HEK293 (cell line): ENCODE results near the gene ALS2CL.

Experiments used
- CTCF ChIA-PET: fragments of 350-600 bp; formaldehyde crosslinking; extraction: SDS; loops from one replicate; lab custom pipeline; 2021; ENCODE audit warnings: antibody characterized with exemption; lab: Yijun Ruan, JAX
- POLR2A ChIA-PET: fragments of 300-600 bp; formaldehyde crosslinking; extraction: SDS; loops from one replicate; lab custom pipeline; 2020; ENCODE audit warnings: antibody characterized with exemption, inconsistent platforms; lab: Yijun Ruan, JAX
- H3K27ac ChIP-seq: fragments of 200-500 bp; sonication (Bioruptor generic); 2 replicates; pipeline ENCODE4 v1.5.1; 2014; ENCODE audit warnings: low read depth, low read length, control low read depth, inconsistent platforms; ENCODE audit errors: extremely low read depth
- H3K36me3 ChIP-seq, 2 experiments: fragments of 200-500 bp in 1 of 2; sonication (Bioruptor generic) in 1 of 2; 1 replicate in 1 of 2; 2 replicates in 1 of 2; pipeline ENCODE4 v1.5.1; 2014 to 2017; ENCODE audit warnings: inconsistent platforms in 2 of 2, low read length in 2 of 2; ENCODE audit not compliant: control insufficient read depth in 2 of 2, insufficient read depth in 1 of 2
- H3K4me1 ChIP-seq: fragments of 200-500 bp; sonication (Bioruptor generic); 2 replicates; pipeline ENCODE4 v1.5.1; 2014; ENCODE audit warnings: mild to moderate bottlenecking, low read length, inconsistent platforms; ENCODE audit not compliant: control insufficient read depth, insufficient read depth
- H3K4me3 ChIP-seq: 2 replicates; pipeline ENCODE4 v1.5.1; 2011; ENCODE audit warnings: low read depth, mild to moderate bottlenecking, control low read depth, low read length, moderate library complexity
- H3K9me3 ChIP-seq: fragments of 200-500 bp; sonication (Bioruptor generic); 2 replicates; pipeline ENCODE4 v1.5.1; 2014; ENCODE audit warnings: low read depth, low read length, inconsistent platforms; ENCODE audit not compliant: control insufficient read depth, insufficient read depth
- BCL11A ChIP-seq: fragments of 450-650 bp; formaldehyde crosslinking; IDR thresholded peaks from 2 replicates; pipeline ENCODE4 v1.5.1; 2016; ENCODE audit warnings: low read depth, missing biosample characterization, missing genetic modification characterization
- SCRT1 ChIP-seq: fragments of 450-650 bp; formaldehyde crosslinking; IDR thresholded peaks from 2 replicates; pipeline ENCODE4 v1.5.1; 2016; ENCODE audit warnings: missing biosample characterization, missing genetic modification characterization, borderline replicate concordance
- TRIM28 ChIP-seq: IDR thresholded peaks from 2 replicates; pipeline ENCODE4 v1.6.1; 2011; ENCODE audit warnings: low read length, control low read depth, borderline replicate concordance
- ZBTB20 ChIP-seq: fragments of 450-650 bp; formaldehyde crosslinking; IDR thresholded peaks from 2 replicates; pipeline ENCODE4 v1.5.1; 2016; ENCODE audit warnings: missing biosample characterization, missing genetic modification characterization
- ZNF138 ChIP-seq: fragments of 450-650 bp; formaldehyde crosslinking; IDR thresholded peaks from 2 replicates; pipeline ENCODE4 v1.5.1; 2016; ENCODE audit warnings: missing biosample characterization, missing genetic modification characterization, borderline replicate concordance
- ZNF16 ChIP-seq: fragments of 450-650 bp; formaldehyde crosslinking; IDR thresholded peaks from 2 replicates; pipeline ENCODE4 v1.5.1; 2016; ENCODE audit warnings: low read depth, missing biosample characterization, missing genetic modification characterization
- ZNF169 ChIP-seq: fragments of 450-650 bp; formaldehyde crosslinking; IDR thresholded peaks from 2 replicates; pipeline ENCODE4 v1.5.1; 2016; ENCODE audit warnings: missing biosample characterization, missing genetic modification characterization
- ZNF223 ChIP-seq: fragments of 450-650 bp; formaldehyde crosslinking; IDR thresholded peaks from 2 replicates; pipeline ENCODE4 v1.5.1; 2016; ENCODE audit warnings: missing biosample characterization, missing genetic modification characterization
- ZNF341 ChIP-seq: fragments of 450-650 bp; formaldehyde crosslinking; IDR thresholded peaks from 2 replicates; pipeline ENCODE4; 2016; ENCODE audit warnings: low read depth, missing biosample characterization, missing genetic modification characterization
- ZNF501 ChIP-seq: fragments of 450-650 bp; formaldehyde crosslinking; IDR thresholded peaks from 2 replicates; pipeline ENCODE4 v1.5.1; 2016; ENCODE audit warnings: missing biosample characterization, missing genetic modification characterization
- ZNF514 ChIP-seq: fragments of 450-650 bp; formaldehyde crosslinking; IDR thresholded peaks from 2 replicates; pipeline ENCODE4 v1.5.1; 2016; ENCODE audit warnings: missing biosample characterization, missing genetic modification characterization
- ZNF549 ChIP-seq: fragments of 450-650 bp; IDR thresholded peaks from 2 replicates; pipeline ENCODE4 v1.5.1; 2018; ENCODE audit warnings: missing biosample characterization, missing genetic modification characterization, mild to moderate bottlenecking, inconsistent platforms, moderate library complexity
- ZNF629 ChIP-seq: fragments of 450-650 bp; formaldehyde crosslinking; IDR thresholded peaks from 2 replicates; pipeline ENCODE4 v1.5.1; 2017; ENCODE audit warnings: missing biosample characterization, missing genetic modification characterization
- ZNF701 ChIP-seq: fragments of 450-650 bp; formaldehyde crosslinking; IDR thresholded peaks from 2 replicates; pipeline ENCODE4 v1.5.1; 2016; ENCODE audit warnings: missing biosample characterization, missing genetic modification characterization
- ZNF768 ChIP-seq: fragments of 450-650 bp; formaldehyde crosslinking; IDR thresholded peaks from 2 replicates; pipeline ENCODE4 v1.5.1; 2018; ENCODE audit warnings: missing biosample characterization, mild to moderate bottlenecking, missing genetic modification characterization
- ZNF792 ChIP-seq: fragments of 450-650 bp; formaldehyde crosslinking; IDR thresholded peaks from 2 replicates; pipeline ENCODE4 v1.5.1; 2016; ENCODE audit warnings: missing biosample characterization, missing genetic modification characterization
- TF ChIP-seq, protein P1 (sequence below): fragments of 450-650 bp; formaldehyde crosslinking; IDR thresholded peaks from 2 replicates; pipeline ENCODE4 v1.5.1; 2016; ENCODE audit warnings: missing biosample characterization, missing genetic modification characterization, low read depth
- TF ChIP-seq, protein P2 (sequence below): fragments of 450-650 bp; formaldehyde crosslinking; IDR thresholded peaks from 2 replicates; pipeline ENCODE4 v1.5.1; 2016; ENCODE audit warnings: missing biosample characterization, missing genetic modification characterization
- TF ChIP-seq, protein P3 (sequence below): fragments of 450-650 bp; formaldehyde crosslinking; IDR thresholded peaks from 2 replicates; pipeline ENCODE4 v1.5.1; 2016; ENCODE audit warnings: missing biosample characterization, missing genetic modification characterization
- TF ChIP-seq, protein P4 (sequence below): fragments of 450-650 bp; formaldehyde crosslinking; IDR thresholded peaks from 2 replicates; pipeline ENCODE4; 2016; ENCODE audit warnings: missing biosample characterization, missing genetic modification characterization
- TF ChIP-seq, protein P5 (sequence below): fragments of 450-650 bp; formaldehyde crosslinking; IDR thresholded peaks from 2 replicates; pipeline ENCODE4 v1.5.1; 2017; ENCODE audit warnings: missing biosample characterization, mild to moderate bottlenecking, missing genetic modification characterization, moderate library complexity
- TF ChIP-seq, protein P6 (sequence below): fragments of 450-650 bp; formaldehyde crosslinking; IDR thresholded peaks from 2 replicates; pipeline ENCODE4 v1.5.1; 2016; ENCODE audit warnings: missing biosample characterization, missing genetic modification characterization
- TF ChIP-seq, protein P7 (sequence below): fragments of 450-650 bp; formaldehyde crosslinking; IDR thresholded peaks from 2 replicates; pipeline ENCODE4 v1.5.1; 2016; ENCODE audit warnings: missing biosample characterization, missing genetic modification characterization

Gene ALS2CL

DNA sequence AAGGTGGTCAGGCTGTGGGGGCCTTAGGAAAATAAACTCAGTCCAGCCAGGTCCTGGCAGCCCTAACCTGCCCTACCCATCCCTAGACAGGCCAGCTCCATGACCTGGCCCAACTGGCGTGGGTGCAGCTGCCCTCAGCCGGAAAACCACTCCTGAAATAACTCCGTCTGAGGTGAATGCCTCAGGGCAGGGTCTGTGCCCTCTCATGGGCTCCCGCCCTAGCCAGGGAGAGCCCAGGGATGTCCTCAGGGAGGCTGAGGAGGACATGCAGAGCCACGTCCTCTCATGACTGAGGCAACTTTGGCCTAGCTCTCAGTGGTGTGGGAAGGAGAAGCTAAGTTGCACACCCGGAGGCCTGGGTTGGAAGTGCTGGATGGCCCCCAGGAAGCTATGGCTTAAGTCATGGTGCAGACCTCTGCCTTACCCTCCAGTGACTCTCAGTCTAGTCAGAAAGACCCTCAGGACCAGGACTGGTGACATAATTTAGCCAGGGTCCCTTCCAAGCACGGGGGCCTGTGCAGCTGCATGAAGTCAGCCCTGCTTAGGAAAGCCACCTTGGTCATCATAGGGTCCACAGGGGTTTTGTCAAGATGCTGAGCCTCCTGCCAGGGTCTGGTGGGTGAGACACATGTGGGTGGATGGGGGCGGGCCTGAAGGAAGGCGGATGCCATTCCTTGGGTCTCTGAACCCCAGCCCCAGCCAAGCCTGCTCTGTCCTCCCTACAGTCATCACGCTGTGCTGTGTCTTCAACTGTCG is 15.1 kb upstream of the ALS2CL start:
- no peaks in the 10 kb centered on the region for H3K4me1 ChIP-seq
- no peak for TF ChIP-seq ZNF501 (tag by site-specific recombination)
- TF ChIP-seq, protein P1, sequence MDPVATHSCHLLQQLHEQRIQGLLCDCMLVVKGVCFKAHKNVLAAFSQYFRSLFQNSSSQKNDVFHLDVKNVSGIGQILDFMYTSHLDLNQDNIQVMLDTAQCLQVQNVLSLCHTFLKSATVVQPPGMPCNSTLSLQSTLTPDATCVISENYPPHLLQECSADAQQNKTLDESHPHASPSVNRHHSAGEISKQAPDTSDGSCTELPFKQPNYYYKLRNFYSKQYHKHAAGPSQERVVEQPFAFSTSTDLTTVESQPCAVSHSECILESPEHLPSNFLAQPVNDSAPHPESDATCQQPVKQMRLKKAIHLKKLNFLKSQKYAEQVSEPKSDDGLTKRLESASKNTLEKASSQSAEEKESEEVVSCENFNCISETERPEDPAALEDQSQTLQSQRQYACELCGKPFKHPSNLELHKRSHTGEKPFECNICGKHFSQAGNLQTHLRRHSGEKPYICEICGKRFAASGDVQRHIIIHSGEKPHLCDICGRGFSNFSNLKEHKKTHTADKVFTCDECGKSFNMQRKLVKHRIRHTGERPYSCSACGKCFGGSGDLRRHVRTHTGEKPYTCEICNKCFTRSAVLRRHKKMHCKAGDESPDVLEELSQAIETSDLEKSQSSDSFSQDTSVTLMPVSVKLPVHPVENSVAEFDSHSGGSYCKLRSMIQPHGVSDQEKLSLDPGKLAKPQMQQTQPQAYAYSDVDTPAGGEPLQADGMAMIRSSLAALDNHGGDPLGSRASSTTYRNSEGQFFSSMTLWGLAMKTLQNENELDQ (tag by site-specific recombination) = no peak
- TF ChIP-seq SCRT1 (tag by site-specific recombination) = no peak
- TF ChIP-seq, protein P2, sequence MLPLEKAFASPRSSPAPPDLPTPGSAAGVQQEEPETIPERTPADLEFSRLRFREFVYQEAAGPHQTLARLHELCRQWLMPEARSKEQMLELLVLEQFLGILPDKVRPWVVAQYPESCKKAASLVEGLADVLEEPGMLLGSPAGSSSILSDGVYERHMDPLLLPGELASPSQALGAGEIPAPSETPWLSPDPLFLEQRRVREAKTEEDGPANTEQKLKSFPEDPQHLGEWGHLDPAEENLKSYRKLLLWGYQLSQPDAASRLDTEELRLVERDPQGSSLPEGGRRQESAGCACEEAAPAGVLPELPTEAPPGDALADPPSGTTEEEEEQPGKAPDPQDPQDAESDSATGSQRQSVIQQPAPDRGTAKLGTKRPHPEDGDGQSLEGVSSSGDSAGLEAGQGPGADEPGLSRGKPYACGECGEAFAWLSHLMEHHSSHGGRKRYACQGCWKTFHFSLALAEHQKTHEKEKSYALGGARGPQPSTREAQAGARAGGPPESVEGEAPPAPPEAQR (tag by site-specific recombination) = no peak
- TF ChIP-seq ZNF169 (tag by site-specific recombination) = no peak
- TF ChIP-seq, protein P3, sequence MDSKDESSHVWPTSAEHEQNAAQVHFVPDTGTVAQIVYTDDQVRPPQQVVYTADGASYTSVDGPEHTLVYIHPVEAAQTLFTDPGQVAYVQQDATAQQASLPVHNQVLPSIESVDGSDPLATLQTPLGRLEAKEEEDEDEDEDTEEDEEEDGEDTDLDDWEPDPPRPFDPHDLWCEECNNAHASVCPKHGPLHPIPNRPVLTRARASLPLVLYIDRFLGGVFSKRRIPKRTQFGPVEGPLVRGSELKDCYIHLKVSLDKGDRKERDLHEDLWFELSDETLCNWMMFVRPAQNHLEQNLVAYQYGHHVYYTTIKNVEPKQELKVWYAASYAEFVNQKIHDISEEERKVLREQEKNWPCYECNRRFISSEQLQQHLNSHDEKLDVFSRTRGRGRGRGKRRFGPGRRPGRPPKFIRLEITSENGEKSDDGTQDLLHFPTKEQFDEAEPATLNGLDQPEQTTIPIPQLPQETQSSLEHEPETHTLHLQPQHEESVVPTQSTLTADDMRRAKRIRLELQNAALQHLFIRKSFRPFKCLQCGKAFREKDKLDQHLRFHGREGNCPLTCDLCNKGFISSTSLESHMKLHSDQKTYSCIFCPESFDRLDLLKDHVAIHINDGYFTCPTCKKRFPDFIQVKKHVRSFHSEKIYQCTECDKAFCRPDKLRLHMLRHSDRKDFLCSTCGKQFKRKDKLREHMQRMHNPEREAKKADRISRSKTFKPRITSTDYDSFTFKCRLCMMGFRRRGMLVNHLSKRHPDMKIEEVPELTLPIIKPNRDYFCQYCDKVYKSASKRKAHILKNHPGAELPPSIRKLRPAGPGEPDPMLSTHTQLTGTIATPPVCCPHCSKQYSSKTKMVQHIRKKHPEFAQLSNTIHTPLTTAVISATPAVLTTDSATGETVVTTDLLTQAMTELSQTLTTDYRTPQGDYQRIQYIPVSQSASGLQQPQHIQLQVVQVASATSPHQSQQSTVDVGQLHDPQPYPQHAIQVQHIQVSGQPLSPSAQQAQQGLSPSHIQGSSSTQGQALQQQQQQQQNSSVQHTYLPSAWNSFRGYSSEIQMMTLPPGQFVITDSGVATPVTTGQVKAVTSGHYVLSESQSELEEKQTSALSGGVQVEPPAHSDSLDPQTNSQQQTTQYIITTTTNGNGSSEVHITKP = no peak
- TF ChIP-seq, protein P4, sequence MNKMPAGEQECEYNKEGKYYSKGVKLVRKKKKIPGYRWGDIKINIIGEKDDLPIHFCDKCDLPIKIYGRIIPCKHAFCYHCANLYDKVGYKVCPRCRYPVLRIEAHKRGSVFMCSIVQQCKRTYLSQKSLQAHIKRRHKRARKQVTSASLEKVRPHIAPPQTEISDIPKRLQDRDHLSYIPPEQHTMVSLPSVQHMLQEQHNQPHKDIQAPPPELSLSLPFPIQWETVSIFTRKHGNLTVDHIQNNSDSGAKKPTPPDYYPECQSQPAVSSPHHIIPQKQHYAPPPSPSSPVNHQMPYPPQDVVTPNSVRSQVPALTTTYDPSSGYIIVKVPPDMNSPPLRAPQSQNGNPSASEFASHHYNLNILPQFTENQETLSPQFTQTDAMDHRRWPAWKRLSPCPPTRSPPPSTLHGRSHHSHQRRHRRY = no peak
- TF ChIP-seq ZNF549 = no peak
- no peak overlapping the region for H3K27ac ChIP-seq
- ChIA-PET POLR2A (no interaction called here), CTCF (interaction anchor here (1.0 to 1.3 kb wide), 2 partner anchors 181 to 220 kb away, joined by 7 to 8 read pairs; no protein-coding TSS in a partner anchor)
- no peaks in the 10 kb centered on the region for H3K9me3 ChIP-seq
- H3K4me3 ChIP-seq = no peak overlapping the region
- H3K36me3 ChIP-seq = no peaks in the 10 kb centered on the region

DNA sequence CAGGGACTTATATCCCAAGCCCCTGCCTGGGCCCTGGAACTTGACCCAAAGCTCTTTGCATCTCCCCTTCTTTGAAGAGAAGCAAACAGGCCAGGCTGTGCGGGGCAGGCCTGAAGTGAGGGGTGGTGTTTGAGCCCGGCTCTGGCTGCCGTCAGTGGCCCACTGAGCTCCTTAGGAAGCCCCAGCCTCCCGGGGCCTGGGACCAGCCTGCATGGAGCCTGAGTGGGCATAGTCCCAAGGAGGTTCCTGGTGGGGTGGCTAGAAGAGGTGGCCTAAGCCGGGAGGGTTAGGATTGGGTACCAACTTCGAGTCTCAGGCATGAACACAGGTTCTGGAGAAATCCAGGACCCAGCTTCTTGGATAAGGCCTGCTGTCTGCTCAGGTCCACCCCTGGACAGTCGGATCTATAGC is 14.1 kb upstream of the ALS2CL start:
- Histone ChIP-seq H3K4me1 (no peaks in the 10 kb centered on the region), H3K9me3 (no peaks in the 10 kb centered on the region), H3K36me3 (no peaks in the 10 kb centered on the region), H3K4me3 (no peak overlapping the region), H3K27ac (no peak overlapping the region)
- CTCF ChIA-PET = no interaction called here
- POLR2A ChIA-PET = no interaction called here
- TF ChIP-seq ZNF768 (no peak), ZNF629 (tag by site-specific recombination) (no peak), ZNF701 (tag by site-specific recombination) (no peak), ZNF223 (no peak), BCL11A (no peak), ZNF792 (no peak), ZNF514 (no peak), ZNF341 (tag by site-specific recombination) (no peak), TRIM28 (no peak), ZBTB20 (tag by site-specific recombination) (no peak), ZNF138 (no peak), ZNF16 (no peak)
- TF ChIP-seq, protein P5, sequence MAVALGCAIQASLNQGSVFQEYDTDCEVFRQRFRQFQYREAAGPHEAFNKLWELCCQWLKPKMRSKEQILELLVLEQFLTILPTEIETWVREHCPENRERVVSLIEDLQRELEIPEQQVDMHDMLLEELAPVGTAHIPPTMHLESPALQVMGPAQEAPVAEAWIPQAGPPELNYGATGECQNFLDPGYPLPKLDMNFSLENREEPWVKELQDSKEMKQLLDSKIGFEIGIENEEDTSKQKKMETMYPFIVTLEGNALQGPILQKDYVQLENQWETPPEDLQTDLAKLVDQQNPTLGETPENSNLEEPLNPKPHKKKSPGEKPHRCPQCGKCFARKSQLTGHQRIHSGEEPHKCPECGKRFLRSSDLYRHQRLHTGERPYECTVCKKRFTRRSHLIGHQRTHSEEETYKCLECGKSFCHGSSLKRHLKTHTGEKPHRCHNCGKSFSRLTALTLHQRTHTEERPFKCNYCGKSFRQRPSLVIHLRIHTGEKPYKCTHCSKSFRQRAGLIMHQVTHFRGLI = no peak
- TF ChIP-seq, protein P6, sequence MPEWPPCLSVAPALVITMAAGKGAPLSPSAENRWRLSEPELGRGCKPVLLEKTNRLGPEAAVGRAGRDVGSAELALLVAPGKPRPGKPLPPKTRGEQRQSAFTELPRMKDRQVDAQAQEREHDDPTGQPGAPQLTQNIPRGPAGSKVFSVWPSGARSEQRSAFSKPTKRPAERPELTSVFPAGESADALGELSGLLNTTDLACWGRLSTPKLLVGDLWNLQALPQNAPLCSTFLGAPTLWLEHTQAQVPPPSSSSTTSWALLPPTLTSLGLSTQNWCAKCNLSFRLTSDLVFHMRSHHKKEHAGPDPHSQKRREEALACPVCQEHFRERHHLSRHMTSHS = no peak
- TF ChIP-seq, protein P7, sequence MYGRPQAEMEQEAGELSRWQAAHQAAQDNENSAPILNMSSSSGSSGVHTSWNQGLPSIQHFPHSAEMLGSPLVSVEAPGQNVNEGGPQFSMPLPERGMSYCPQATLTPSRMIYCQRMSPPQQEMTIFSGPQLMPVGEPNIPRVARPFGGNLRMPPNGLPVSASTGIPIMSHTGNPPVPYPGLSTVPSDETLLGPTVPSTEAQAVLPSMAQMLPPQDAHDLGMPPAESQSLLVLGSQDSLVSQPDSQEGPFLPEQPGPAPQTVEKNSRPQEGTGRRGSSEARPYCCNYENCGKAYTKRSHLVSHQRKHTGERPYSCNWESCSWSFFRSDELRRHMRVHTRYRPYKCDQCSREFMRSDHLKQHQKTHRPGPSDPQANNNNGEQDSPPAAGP (tag by site-specific recombination) = no peak
